ENCODE measurements around the gene TMEM125. TPM values are rescaled to one million over a fixed set of nuclear protein-coding genes. Genes with fewer than 3 reads are reported as not detected.
A peak's percentile ranks its signal among the peaks of the same experiment; 100 is the strongest.

The TMEM125 gene
- total RNA-seq, 4 donors from 2014 or later: 4.2 to 15.5 (median 10.2) TPM

DNA sequence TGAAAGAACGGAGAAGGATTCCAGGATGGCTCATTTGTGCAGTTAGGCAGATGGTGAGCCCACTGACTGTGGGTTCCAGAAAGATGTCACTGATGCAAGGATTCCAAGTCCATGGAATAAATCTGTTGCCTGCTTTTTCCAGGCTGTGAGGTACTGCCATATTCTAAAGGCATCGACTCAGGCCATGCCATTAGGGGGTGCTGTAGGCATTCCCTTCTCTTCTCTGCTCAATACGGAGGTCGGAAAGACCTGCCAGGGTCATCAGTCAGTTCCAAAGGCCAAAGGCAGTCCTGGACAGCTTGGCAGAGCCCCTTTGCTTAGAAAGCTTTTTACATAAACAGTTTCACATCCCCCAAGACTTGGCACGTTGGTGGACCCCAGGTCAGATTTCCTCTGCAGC is 31.7 kb upstream of the TMEM125 start:
- H3K9me3 ChIP-seq: no peaks in the 10 kb centered on the region
- H3K4me3 ChIP-seq: no peak overlapping the region
- WGBS, 2 donors: 19 to 20% methylated on average over 5 of the region's 5 CpGs
- H3K4me1 ChIP-seq: peaks cover 0 to 22% (median 3%) of the 10 kb centered on the region in 3 donors
- H3K36me3 ChIP-seq: no peaks in the 10 kb centered on the region
- TF ChIP-seq, protein P1, sequence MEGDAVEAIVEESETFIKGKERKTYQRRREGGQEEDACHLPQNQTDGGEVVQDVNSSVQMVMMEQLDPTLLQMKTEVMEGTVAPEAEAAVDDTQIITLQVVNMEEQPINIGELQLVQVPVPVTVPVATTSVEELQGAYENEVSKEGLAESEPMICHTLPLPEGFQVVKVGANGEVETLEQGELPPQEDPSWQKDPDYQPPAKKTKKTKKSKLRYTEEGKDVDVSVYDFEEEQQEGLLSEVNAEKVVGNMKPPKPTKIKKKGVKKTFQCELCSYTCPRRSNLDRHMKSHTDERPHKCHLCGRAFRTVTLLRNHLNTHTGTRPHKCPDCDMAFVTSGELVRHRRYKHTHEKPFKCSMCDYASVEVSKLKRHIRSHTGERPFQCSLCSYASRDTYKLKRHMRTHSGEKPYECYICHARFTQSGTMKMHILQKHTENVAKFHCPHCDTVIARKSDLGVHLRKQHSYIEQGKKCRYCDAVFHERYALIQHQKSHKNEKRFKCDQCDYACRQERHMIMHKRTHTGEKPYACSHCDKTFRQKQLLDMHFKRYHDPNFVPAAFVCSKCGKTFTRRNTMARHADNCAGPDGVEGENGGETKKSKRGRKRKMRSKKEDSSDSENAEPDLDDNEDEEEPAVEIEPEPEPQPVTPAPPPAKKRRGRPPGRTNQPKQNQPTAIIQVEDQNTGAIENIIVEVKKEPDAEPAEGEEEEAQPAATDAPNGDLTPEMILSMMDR (IDR thresholded peaks at IDR 0.05): peak; percentile 32 to 73 (median 61)
- no peak for TF ChIP-seq POLR2A (IDR thresholded peaks at IDR 0.05)
- no peak overlapping the region for H3K27ac ChIP-seq
- no peak for DNase-seq
- H3K27me3 ChIP-seq: no peaks in the 10 kb centered on the region
- intact Hi-C loops (cut with DNase I): no loop called here

DNA sequence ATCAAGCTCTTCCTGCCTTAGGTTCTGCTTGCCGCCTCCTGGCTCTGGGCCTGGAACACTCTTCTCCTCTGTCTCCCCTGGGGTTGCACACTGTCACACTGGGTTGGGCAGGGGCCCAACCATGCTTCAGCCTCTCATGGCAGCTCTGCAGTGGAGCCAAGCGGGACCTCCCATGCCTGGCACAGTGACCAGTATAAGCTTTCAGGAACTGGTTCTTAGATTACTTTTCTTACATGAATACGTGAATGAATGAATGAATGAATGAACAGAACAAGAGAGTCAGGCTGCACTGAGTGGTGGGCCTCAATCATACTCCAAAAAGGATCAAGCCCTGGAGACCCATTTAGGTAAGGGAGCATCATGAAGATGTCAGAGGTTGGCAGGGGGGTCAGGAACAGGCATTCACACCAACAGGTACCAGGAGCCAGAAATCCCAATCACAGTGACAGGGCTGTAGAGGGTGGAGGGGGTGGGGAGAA is 30.8 kb upstream of the TMEM125 start:
- no peak overlapping the region for H3K4me3 ChIP-seq
- H3K27ac ChIP-seq: no peak overlapping the region
- DNase-seq: no peak
- H3K4me1 ChIP-seq: peaks cover 0 to 22% (median 3%) of the 10 kb centered on the region in 3 donors
- no peaks in the 10 kb centered on the region for H3K9me3 ChIP-seq
- TF ChIP-seq, protein P1 (IDR thresholded peaks at IDR 0.05): no peak
- TF ChIP-seq POLR2A (IDR thresholded peaks at IDR 0.05): no peak
- 74 to 84% methylated on average over 3 of the region's 3 CpGs for WGBS, 2 donors
- H3K36me3 ChIP-seq: no peaks in the 10 kb centered on the region
- intact Hi-C loops (cut with DNase I): no loop called here
- no peaks in the 10 kb centered on the region for H3K27me3 ChIP-seq

DNA sequence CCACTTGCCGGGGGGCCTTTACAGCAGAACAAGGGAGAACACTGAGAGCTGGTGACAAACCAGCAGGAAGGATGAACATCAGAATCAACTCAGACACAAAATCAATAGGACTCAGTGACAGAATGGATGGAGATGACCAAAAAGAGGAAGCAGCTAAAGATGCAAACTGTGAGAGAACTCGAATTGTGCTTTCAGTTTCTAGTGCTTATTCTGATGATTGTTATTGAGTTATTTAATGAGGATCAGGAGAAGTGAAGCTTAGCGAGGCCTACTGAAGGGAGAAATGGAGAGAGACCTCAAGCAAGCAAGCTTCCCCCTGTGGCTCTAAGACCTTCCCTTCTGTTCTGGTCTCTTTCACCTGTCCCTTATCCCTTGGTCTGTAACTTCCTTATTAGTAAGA is 30.3 kb upstream of the TMEM125 start:
- DNase-seq: no peak
- Histone ChIP-seq H3K36me3 (no peaks in the 10 kb centered on the region), H3K27me3 (no peaks in the 10 kb centered on the region), H3K4me1 (peaks cover 0 to 22% (median 3%) of the 10 kb centered on the region in 3 donors), H3K9me3 (no peaks in the 10 kb centered on the region), H3K27ac (no peak overlapping the region), H3K4me3 (no peak overlapping the region)
- TF ChIP-seq, protein P1 (IDR thresholded peaks at IDR 0.05): no peak
- no peak for TF ChIP-seq POLR2A (IDR thresholded peaks at IDR 0.05)
- 58 to 67% methylated on average over 3 of the region's 3 CpGs for WGBS, 2 donors
- intact Hi-C loops (cut with DNase I): no loop called here

DNA sequence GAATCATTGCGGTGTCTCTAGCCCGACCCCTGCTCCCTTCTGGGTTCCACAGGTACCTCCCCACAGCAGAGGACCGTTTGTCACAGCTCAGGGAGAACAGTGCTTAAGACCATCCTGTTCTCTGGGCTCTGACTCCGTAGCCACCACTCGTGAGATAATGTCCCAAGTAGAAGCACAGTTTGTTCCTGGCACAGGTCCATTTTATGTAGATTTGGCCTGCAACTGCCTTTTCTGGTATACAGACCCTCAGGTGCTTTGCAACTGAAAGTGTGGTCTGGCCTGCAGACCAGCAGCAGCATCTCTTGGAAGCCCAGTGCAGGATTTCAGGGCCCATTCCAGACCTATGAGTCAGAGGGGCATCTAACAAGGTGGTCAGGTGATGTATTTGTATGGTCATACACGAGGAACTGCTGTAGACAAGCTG is 28.4 kb upstream of the TMEM125 start:
- Histone ChIP-seq H3K9me3 (no peaks in the 10 kb centered on the region), H3K27me3 (no peaks in the 10 kb centered on the region), H3K4me3 (no peak overlapping the region), H3K36me3 (no peaks in the 10 kb centered on the region), H3K27ac (no peak overlapping the region), H3K4me1 (peaks cover 0 to 14% (median 3%) of the 10 kb centered on the region in 3 donors)
- no peak for DNase-seq
- intact Hi-C loops (cut with DNase I): no loop called here
- WGBS, 2 donors: 38 to 54% methylated on average over 5 to 6 of the region's 6 CpGs
- TF ChIP-seq, protein P1 (IDR thresholded peaks at IDR 0.05): no peak
- TF ChIP-seq POLR2A (IDR thresholded peaks at IDR 0.05): no peak

DNA sequence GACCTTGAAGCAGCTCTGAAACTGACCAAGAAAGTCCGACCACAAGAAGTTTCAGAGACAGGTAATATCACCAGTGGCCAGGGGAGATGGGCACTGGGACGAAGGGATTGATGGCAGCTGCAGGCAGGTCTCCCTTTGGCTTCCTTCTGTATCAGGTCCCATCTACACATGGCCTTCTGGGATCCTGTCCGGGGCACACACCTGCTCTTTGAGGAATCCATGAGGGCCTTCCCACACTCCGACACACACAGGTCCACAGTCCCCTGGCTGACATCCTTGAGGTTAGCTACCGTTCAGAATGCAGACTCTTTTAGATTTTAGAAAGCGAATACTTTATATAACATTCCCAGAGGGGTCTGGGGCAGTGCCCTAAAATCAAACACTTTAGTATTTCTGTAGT is 26.5 kb upstream of the TMEM125 start:
- intact Hi-C loops (cut with DNase I): no loop called here

More for the DNA sequence above, 26.5 kb upstream of the TMEM125 start:
- DNase-seq: no peak
- Histone ChIP-seq H3K36me3 (no peaks in the 10 kb centered on the region), H3K4me3 (no peak overlapping the region), H3K27ac (no peak overlapping the region), H3K4me1 (peaks cover 0 to 7% (median 0%) of the 10 kb centered on the region in 3 donors), H3K27me3 (no peaks in the 10 kb centered on the region), H3K9me3 (no peaks in the 10 kb centered on the region)
- WGBS, 2 donors: 80 to 82% methylated on average over 6 of the region's 6 CpGs
- TF ChIP-seq, protein P1 (IDR thresholded peaks at IDR 0.05): no peak
- no peak for TF ChIP-seq POLR2A (IDR thresholded peaks at IDR 0.05)

Data from esophagus squamous epithelium (tissue), 5 donors.